ENCODE measurements around the gene BDKRB1. TPM values are rescaled to one million over a fixed set of nuclear protein-coding genes. Genes with fewer than 3 reads are reported as not detected.

The BDKRB1 gene
- total RNA-seq, 1 donor from 2014 or later = not detected

DNA sequence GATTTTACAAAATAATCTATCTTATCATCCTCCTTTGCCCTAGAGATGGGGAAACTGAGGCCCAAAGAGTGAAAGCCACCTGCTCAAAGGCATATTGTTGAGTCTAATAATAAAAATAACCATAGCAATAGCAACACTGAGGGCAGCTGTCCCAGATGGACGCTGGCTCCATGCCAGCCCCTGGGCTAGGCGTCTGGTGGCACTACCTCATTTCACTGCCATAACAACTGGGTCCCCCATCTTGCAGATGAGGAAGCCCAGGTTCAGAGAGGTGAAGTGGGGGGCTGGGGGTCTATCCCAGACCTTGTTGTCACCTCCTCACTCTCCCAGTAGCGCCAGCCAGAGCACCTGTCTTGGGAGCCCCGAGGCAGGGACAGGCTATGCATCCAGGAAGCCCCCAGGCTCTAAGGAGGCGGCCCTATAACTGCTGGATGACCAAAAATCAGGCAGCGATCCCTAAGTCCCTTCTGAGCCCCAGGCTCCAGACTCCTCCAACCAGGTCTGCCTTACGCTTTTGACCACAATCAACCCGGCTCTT, 38.6 kb upstream of the BDKRB1 start:
- Mint-ChIP-seq H3K9me3 (ENCODE audit: unreplicated experiment) (no peaks in the 10 kb centered on the region), H3K4me3 (ENCODE audit: unreplicated experiment) (no peak overlapping the region), H3K36me3 (ENCODE audit: low read depth, unreplicated experiment) (peaks cover 5% of the 10 kb centered on the region), H3K27me3 (ENCODE audit: unreplicated experiment) (no peaks in the 10 kb centered on the region), H3K4me1 (ENCODE audit: unreplicated experiment) (no peaks in the 10 kb centered on the region), H3K27ac (ENCODE audit: unreplicated experiment) (no peak overlapping the region)
- TF ChIP-seq, protein P1, sequence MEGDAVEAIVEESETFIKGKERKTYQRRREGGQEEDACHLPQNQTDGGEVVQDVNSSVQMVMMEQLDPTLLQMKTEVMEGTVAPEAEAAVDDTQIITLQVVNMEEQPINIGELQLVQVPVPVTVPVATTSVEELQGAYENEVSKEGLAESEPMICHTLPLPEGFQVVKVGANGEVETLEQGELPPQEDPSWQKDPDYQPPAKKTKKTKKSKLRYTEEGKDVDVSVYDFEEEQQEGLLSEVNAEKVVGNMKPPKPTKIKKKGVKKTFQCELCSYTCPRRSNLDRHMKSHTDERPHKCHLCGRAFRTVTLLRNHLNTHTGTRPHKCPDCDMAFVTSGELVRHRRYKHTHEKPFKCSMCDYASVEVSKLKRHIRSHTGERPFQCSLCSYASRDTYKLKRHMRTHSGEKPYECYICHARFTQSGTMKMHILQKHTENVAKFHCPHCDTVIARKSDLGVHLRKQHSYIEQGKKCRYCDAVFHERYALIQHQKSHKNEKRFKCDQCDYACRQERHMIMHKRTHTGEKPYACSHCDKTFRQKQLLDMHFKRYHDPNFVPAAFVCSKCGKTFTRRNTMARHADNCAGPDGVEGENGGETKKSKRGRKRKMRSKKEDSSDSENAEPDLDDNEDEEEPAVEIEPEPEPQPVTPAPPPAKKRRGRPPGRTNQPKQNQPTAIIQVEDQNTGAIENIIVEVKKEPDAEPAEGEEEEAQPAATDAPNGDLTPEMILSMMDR (IDR thresholded peaks at IDR 0.05; ENCODE audit: unreplicated experiment) = no peak
- DNase-seq (ENCODE audit: low spot score) = no peak

GRCh38 chr14:96221109-96221650, 34.8 kb upstream of the BDKRB1 start:
- no peak for DNase-seq (ENCODE audit: low spot score)
- H3K27ac Mint-ChIP-seq (ENCODE audit: unreplicated experiment) = no peak overlapping the region
- no peaks in the 10 kb centered on the region for H3K27me3 Mint-ChIP-seq (ENCODE audit: unreplicated experiment)
- H3K9me3 Mint-ChIP-seq (ENCODE audit: unreplicated experiment) = no peaks in the 10 kb centered on the region
- H3K36me3 Mint-ChIP-seq (ENCODE audit: low read depth, unreplicated experiment) = no peaks in the 10 kb centered on the region
- no peak overlapping the region for H3K4me3 Mint-ChIP-seq (ENCODE audit: unreplicated experiment)
- H3K4me1 Mint-ChIP-seq (ENCODE audit: unreplicated experiment) = no peaks in the 10 kb centered on the region
- TF ChIP-seq, protein P1 (IDR thresholded peaks at IDR 0.05; ENCODE audit: unreplicated experiment) = no peak

DNA sequence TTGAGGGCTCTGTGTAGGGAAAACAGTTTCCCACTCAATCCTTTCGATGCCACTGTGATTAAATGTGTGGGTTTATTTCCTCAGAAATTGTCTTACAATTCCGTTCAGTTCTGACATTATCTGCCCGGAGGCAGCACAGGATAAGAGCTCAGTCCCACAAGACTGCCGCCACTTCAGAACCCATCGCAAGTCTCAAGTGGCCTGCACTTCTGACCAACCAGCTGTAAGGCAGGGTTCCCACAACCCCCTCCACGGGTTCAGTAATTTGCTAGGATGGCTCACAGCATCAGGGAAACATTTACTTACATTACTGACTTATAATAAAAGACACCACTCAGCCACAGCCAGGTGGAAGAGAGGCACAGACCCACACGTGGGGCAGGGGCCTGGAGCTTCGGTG, 34.2 kb upstream of the BDKRB1 start:
- Mint-ChIP-seq H3K4me3 (ENCODE audit: unreplicated experiment) (no peak overlapping the region), H3K9me3 (ENCODE audit: unreplicated experiment) (no peaks in the 10 kb centered on the region), H3K4me1 (ENCODE audit: unreplicated experiment) (no peaks in the 10 kb centered on the region), H3K36me3 (ENCODE audit: low read depth, unreplicated experiment) (no peaks in the 10 kb centered on the region), H3K27ac (ENCODE audit: unreplicated experiment) (no peak overlapping the region), H3K27me3 (ENCODE audit: unreplicated experiment) (no peaks in the 10 kb centered on the region)
- DNase-seq (ENCODE audit: low spot score) = no peak
- TF ChIP-seq, protein P1 (IDR thresholded peaks at IDR 0.05; ENCODE audit: unreplicated experiment) = no peak

- Mint-ChIP-seq H3K4me3 (ENCODE audit: unreplicated experiment) (no peak overlapping the region), H3K4me1 (ENCODE audit: unreplicated experiment) (no peaks in the 10 kb centered on the region), H3K27me3 (ENCODE audit: unreplicated experiment) (no peaks in the 10 kb centered on the region), H3K27ac (ENCODE audit: unreplicated experiment) (no peak overlapping the region), H3K36me3 (ENCODE audit: low read depth, unreplicated experiment) (no peaks in the 10 kb centered on the region), H3K9me3 (ENCODE audit: unreplicated experiment) (peaks cover 4% of the 10 kb centered on the region)
- DNase-seq (ENCODE audit: low spot score) = no peak
- TF ChIP-seq, protein P1 (IDR thresholded peaks at IDR 0.05; ENCODE audit: unreplicated experiment) = no peak
Measured at GRCh38 chr14:96224480-96225096, 31.4 kb upstream of the BDKRB1 start.

- no peak overlapping the region for H3K4me3 Mint-ChIP-seq (ENCODE audit: unreplicated experiment)
- no peak overlapping the region for H3K27ac Mint-ChIP-seq (ENCODE audit: unreplicated experiment)
- H3K27me3 Mint-ChIP-seq (ENCODE audit: unreplicated experiment) = no peaks in the 10 kb centered on the region
- TF ChIP-seq, protein P1 (IDR thresholded peaks at IDR 0.05; ENCODE audit: unreplicated experiment) = no peak
- H3K4me1 Mint-ChIP-seq (ENCODE audit: unreplicated experiment) = no peaks in the 10 kb centered on the region
- peaks cover 4% of the 10 kb centered on the region for H3K9me3 Mint-ChIP-seq (ENCODE audit: unreplicated experiment)
- H3K36me3 Mint-ChIP-seq (ENCODE audit: low read depth, unreplicated experiment) = no peaks in the 10 kb centered on the region
- DNase-seq (ENCODE audit: low spot score) = no peak
Measured at GRCh38 chr14:96225213-96225612, 30.8 kb upstream of the BDKRB1 start.
